Stimulated activated naive CD4-positive, alpha-beta T cell treated with Interleukin-2 at 50 U/mL for 16 hours (primary cell): ENCODE results near the gene GNAZ.

Source experiments
- DNase-seq: peaks from one replicate; lab custom pipeline; 2025; lab: John Stamatoyannopoulos, UW

The GNAZ gene

GRCh38 chr22:23077627-23078461 lies 7.5 kb downstream of the GNAZ start:
- no peak for DNase-seq

- DNase-seq = no peak
Observed at GRCh38 chr22:23078462-23078787, 8.1 kb downstream of the GNAZ start.

GRCh38 chr22:23079240-23079768 lies 9.0 kb downstream of the GNAZ start:
- no peak for DNase-seq

GRCh38 chr22:23079814-23080521 lies 9.6 kb downstream of the GNAZ start:
- DNase-seq = no peak

- DNase-seq = no peak
Observed at GRCh38 chr22:23080613-23081290, 10.4 kb downstream of the GNAZ start.

GRCh38 chr22:23082534-23083314 lies 12.4 kb downstream of the GNAZ start:
- no peak for DNase-seq

GRCh38 chr22:23083315-23084021 lies 13.1 kb downstream of the GNAZ start:
- DNase-seq = no peak

- no peak for DNase-seq
Observed at GRCh38 chr22:23084453-23085350, 14.4 kb downstream of the GNAZ start.

- DNase-seq = no peak
Observed at GRCh38 chr22:23085351-23085671, 15.0 kb downstream of the GNAZ start.

- DNase-seq = no peak
Observed at GRCh38 chr22:23085785-23086184, 15.5 kb downstream of the GNAZ start.

- no peak for DNase-seq
Observed at GRCh38 chr22:23086263-23086662, 15.9 kb downstream of the GNAZ start.

GRCh38 chr22:23086787-23087186 lies 16.5 kb downstream of the GNAZ start:
- no peak for DNase-seq

GRCh38 chr22:23088199-23088604 lies 17.9 kb downstream of the GNAZ start:
- no peak for DNase-seq

GRCh38 chr22:23089010-23089409 lies 18.7 kb downstream of the GNAZ start:
- no peak for DNase-seq

GRCh38 chr22:23089633-23090456 lies 19.5 kb downstream of the GNAZ start:
- DNase-seq = no peak

- no peak for DNase-seq
Observed at GRCh38 chr22:23090457-23090835, 20.1 kb downstream of the GNAZ start.

GRCh38 chr22:23091760-23092159 lies 21.4 kb downstream of the GNAZ start:
- no peak for DNase-seq

GRCh38 chr22:23092217-23092955 lies 22.1 kb downstream of the GNAZ start:
- no peak for DNase-seq
